GM21447 (cell line): ENCODE data around the gene ATP10A.
"Not testable (repeated sequence)": the region's sequence is repeated elsewhere in the genome, so short reads cannot be mapped to it uniquely, and the experiment has no call there.

Experiments used
- ATAC-seq: cut with Tn5 transposase; IDR thresholded peaks from one replicate; pipeline ENCODE4 v1.9.1; 2021; ENCODE audit not compliant: unreplicated experiment

Gene ATP10A

DNA sequence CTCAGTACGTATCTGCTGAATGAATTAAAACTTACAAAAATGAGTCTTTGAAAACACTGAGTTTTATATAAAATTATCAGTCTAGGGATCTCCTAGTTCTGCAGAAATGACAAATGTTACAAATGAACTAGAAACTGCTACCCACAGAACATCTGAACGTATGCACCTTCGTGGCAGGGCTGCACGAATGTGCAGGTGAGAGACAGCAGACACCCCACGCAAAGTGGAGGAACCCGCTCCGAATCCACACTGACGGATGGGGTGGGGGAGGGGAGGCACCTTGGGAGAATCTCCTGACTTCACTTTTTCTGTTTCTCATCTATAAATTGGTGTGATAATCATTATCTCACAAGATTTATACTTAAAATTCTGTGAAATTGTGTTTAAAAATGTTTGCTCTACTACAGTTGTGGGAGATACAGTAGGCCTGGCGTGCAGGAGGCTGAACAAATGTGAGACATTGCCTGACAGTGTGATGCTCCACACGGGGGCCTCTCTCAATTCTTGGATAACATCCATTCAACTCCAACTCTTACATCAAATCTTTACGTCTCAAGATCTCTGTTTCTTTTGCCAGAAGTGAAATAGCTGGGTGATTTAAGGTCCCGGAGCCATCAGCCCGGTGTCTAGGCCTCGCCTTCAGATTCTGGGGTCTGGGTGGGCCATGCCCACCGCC, 86.9 kb downstream of the ATP10A start:
- ATAC-seq: no peak

DNA sequence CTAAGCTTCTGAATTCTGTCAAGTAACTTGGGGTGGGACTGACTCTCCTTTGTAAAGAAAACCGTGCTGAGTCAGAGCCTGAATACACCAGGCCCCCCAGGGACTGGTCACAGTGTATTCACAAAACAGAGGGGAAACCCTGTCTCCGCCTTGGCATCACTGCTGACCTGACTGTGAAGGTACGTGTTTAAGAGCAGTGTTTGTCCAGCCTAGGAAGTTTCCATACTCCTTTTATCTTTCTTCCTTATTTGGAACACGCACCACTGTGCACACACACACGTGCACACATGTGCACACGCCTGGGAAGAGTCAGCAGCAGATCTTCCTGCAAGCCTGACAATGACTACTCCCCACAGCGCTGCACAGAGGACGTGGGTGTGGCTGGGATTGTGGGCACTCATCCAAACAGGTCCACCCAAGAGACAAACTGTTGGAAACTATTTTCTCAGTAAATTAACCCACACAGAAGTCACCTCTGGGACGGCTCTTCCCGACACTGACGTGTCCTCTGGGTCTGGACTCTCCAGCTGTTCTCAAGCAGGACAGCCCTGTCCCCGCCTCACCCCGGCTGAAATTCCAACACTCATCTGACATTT, 87.7 kb downstream of the ATP10A start:
- ATAC-seq: peak; percentile 88

DNA sequence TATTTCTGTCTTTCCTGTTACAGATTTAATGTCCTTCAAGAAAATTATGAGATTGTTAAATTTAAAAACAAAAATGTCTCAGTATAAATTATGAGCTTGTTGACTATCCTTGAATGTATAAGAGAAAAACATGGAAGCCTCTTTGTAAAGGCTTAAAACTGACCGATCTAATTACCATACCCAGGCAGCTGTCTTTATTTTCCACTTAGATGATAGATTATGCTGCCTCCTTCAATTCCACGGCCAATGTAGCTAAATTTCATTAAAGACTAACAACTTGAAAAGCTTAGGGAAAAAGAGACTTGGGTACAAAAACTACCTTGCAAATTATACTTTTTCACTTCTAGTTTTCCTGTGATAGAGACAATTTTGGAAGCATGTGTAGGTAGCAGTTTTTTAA, 88.3 kb downstream of the ATP10A start:
- no peak for ATAC-seq

DNA sequence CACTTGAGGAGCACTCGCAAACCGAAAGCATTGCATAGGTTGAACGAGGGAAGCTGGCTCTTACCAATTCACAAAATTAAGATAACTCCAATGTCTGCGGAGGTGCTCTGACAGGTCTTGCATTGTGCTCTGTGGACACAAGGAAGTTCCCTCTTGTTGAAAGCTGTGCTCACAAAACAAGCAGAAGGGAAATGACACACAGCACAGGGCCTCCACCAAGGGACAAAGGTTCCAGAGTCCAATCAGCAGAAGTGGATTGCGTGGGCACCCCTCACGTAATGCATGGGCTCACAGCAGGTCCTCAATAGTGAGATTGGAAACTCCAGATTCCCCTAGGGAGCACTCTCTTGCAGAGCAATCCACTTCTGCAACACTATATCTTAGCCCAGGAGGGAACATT, 89.9 kb downstream of the ATP10A start:
- ATAC-seq: no peak

DNA sequence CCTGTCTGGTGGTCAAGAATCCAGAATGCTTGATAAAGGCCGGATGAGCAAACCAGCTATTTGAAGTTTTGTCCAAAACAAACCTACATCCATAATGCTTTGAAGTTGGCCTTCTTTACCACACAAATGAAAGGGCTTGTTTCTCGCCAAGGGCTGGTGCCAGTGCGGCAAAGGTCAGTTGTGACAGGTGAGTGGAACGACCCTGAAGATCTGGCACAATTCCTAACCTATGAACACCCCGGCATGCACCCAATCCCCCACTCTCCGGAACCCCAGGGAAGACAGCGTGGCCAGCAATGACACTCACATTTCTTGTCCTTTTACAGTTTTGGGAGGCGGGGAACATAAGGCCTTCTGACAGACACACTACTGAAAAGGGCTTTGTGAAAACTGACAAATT, 90.6 kb downstream of the ATP10A start:
- no peak for ATAC-seq

DNA sequence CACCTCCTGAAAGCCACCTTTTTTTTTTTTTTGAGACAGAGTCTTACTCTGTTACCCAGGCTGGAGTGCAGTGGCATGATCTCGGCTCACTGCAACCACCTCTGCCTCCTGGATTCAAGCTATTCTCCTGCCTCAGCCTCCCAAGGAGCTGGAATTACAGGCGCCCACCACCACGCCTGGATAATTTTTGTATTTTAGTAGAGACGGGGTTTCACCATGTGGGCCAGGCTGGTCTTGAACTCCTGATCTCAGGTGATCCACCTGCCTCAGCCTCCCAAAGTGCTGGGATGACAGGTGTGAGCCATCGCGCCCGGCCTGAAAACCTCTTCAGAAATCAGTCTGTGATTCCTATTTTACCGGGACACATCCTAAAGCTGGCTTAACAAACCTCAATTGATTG, 91.4 kb downstream of the ATP10A start:
- not testable (repeated sequence) for ATAC-seq

DNA sequence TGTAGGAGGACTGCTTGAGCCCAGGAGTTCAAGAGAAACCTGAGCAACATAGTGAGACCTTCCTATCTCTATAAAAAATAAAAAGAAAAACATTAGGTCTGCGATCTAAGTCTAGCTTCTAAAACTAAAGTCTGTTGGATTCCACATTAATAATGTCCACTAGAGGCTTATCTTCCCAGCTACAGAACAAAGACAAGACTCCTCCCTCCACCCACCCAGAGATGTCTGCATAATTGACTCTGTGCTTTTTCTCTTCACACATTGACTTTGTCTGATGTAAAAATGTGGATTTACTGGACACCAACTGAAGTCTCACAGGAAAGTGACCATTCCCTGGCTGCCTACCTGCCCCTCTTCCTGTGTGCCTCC, 91.8 kb downstream of the ATP10A start:
- no peak for ATAC-seq

DNA sequence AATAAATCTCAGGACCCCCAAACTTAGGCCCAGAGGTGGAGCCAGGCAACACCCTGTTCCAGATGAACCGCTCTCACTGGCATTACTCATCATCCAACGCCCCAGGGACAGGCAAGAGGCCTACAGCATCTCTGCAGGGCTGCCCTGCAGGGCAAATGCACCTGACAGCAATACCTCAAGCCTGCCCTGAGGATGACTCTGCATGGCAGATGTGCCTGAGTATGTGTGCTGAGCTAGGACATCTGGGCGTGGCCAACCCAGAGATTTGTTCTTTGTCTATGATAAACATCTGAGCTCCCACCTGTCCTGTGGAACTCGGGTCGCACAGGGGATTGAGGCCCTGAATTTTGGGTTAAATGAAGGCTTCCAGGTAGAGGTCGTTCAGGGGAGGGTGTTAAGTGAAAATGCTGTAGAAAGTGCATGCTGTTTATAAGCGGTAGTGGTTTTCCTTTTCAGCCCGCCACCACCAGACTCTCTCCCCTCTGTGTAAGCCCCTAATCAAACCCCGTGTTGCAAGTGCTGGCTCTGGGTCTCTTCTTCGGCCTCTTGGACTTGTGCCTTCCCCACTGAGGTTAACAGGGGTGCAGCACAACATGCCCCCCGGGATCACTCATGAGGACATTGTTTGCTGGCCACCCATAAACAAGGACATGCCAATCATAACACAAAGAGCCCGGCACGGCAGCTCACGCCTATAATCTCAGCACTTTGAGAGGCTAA, 92.3 kb downstream of the ATP10A start:
- no peak for ATAC-seq

DNA sequence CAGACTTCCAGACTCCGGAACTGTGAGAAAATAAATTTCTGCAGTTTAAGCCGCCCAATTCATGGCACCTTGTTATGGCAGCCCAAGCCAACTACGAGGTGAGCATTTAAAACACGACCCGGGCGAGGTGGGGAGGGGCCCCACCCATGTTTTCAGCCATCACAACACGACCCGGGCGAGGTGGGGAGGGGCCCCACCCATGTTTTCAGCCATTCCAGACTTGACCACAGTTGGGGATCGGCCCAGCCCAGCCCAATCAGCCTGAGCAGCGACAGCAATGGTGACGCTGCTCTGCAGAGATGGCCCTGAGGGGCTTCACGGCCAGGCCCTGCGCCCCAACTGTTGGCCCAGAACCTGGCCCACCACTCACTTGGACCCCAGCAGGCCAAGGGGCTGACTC, 93.1 kb downstream of the ATP10A start:
- no peak for ATAC-seq

DNA sequence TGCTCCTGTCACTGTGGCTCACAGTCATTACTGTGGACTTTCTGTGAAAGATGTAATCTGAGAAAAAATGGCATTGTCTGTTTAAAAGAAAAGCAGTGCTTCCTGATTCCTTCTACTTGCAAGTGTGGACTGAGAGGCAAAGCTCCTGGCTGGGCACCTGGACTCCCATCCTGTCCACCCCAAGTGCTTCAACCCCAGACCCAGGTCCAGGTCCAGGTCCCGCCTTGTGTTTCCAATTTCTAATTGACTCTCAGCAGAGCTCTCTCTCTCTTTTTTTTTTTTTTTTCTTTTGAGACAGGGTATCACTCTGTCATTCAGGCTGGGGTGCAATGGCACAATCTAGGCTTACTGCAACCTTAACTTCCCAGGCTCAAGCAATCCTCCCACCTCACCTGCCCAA, 94.9 kb downstream of the ATP10A start:
- ATAC-seq: no peak

DNA sequence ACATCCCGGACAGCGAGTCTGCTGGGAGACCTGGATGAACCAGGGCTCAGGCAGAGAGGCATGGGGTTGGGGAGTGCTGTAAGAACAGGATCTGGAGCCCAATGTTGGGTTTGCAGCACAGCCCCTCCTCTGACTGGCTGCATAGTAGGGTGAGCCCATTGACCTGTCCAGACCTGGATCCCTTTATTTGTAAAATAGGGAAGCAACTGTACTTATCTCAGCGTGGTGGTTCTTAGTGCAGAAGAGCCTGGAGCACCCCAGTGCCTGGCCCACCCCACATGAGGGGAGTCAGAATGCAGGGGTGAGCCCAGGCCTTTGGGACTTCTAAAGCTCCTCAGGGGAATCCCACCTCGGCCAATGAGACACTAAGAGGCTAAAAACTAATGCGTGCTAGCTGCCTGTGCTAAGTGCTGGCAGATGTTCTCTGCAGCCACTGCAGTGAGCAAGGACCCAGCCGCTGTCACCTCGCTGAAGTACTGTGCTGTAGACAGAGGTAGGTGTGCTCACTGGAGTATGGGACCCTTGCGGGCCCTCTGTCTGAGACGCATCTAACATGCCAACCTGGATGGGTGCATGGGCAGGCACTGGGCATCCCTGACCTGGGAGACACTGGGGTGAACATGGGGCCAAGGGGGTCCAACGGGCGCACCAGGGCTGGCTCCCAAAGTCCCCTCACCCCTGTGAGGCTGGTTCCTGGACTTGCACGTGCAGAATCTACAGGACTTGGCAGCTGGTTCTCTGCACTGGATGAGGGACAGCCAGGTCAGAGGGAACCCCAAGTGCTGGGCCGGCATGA, 95.6 kb downstream of the ATP10A start:
- no peak for ATAC-seq

DNA sequence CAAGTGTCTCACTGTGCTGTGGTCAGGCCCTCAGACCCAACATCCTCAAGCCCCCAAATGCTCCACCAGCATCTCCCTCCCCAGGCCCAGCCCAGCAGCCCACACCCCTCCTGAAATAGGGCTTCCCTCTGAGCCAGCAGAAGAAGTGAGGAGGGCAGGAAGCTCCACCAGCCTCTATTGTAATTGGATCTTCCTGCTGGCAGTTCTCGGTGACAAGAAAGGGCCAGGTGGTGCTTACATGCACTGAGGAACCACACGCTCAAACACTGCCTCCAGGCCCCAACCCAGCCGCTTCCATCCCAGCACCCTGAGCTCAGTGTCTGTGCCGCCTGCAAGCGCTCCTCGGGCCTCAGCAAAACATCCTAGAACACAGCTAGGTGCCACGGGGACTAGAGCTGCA, 96.7 kb downstream of the ATP10A start:
- no peak for ATAC-seq

DNA sequence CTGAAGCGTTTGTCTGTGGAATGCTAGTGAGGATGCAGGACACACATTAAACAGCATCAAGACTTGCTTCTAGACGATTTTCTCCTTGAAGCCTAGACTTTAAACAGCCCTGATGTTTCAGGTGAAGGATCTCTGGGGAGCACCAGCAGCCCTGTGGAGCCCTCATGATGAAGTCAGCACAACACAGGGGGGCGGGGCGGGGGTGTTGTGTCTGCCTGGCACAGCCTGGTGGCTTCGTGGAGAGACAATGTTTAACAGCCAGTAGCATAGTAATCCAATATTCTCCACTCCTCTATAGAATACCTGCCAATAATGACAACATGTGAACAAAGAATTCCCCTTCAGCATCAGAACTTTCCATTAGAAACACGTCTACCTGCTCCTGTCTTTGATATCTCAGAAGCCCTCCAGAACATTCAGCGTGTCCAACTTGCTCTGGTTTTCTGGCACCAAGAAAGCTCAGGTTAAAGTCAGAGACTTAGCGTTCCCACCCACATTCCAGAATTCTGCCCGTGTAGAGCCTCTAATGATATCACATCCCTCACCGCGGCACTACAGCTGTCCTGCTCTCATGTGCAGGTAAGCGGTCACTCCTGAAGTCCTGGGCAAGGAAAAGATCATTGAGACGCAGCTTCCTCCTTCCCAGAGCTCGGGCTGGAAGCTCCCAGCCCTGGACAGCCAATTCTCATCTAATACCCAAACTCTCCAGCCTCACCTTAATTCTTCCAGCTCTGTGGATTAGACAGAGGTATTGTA, 98.0 kb downstream of the ATP10A start:
- no peak for ATAC-seq

DNA sequence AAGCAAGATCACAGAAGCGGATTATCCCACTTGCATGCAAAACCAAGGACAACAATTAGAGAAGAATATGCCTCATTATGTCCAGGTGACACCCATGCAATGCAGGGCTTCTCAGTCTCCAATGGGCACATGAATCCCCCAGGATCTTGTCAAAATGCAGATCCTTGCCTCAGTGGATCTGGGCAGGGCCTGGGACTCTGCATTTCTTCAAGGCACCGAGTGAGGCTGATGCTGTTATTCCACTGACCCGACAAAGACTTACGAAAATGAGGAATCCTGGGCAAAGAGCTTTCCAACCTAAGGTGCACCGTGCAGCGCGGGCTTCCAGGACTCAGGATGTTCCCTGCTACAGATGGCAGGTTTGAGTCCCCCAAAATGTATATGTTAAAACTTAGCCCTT, 99.2 kb downstream of the ATP10A start:
- ATAC-seq: no peak

DNA sequence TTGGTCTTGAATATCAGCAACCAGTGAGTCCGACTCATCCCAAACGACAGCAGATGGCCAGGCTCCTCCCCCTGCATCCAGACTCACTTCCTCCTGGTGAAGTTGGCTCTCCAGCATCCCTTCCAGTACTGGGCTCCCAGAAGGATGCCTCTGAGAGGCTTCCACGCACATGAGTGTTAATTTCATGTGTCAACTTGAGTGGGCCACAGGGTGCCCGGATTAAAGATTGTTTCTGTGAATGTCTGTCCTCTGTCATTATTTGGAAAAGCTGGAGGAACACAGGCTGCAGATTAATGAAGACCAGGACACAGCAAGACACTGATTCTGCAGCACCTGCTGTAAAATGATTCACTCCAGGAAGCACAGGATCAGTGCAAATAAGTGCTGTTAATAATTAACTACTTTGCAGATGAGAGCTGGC, 99.8 kb downstream of the ATP10A start:
- no peak for ATAC-seq

DNA sequence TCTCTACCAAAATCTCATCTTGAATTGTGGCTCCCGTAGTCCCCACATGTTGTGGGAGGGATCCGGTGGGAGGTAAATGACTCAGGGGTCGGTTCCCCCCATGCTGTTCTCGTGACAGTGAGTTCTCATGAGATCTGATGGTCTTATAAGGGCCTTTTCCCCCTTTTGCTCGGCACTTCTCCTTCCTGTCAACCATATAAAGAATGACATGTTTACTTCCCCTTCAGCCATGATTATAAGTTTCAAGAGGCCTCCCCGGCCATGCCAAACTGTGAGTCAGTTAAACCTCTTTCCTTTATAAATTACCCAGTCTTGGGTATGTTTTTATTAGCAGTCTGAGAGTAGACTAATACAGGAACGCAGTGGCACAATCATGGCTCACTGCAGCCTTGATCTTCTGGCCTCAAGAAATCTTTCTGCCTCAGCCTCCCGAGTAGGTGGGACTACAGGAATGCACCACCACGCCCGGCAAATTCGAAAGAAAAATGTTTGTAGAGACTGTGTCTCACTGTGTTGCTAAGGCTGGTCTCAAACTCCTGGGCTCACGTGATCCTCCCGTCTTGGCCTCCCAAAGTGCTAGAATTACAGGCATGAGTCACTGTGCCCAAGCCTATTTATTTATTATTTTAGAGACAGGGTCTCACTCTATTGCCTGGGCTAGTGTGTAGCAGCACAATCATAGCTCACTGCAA, 101.0 kb downstream of the ATP10A start:
- no peak for ATAC-seq

DNA sequence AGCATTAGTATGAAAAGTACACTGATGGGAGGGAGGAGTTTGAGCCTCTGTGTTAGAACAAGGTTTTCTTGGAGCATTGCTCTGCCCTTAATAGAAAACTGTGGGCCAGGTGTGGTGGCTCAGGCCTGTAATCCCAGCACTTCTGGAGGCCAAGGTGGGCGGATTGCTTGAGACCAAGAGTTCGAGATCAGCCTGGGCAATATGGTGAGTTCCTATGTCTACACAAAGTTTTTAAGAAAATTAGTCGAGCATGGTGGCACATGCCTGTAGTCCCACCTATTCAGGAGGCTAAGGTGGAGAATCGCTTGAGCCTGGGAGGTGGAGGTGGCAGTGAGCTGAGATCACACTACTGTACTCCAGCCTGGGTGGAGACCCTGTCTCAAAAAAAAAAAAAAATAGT, 103.7 kb downstream of the ATP10A start:
- ATAC-seq: no peak

DNA sequence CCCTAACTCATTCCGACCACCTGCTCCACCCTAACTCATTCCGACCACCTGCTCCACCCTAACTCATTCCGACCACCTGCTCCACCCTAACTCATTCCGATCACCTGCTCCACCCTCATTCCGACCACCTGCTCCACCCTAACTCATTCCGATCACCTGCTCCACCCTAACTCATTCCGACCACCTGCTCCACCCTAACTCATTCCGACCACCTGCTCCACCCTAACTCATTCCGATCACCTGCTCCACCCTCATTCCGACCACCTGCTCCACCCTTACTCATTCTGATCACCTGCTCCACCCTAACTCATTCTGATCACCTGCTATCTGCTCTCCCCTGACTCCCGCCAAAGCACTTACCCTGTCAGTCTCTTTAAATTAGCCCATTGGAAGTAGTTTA, 104.5 kb downstream of the ATP10A start:
- ATAC-seq: not testable (repeated sequence)

DNA sequence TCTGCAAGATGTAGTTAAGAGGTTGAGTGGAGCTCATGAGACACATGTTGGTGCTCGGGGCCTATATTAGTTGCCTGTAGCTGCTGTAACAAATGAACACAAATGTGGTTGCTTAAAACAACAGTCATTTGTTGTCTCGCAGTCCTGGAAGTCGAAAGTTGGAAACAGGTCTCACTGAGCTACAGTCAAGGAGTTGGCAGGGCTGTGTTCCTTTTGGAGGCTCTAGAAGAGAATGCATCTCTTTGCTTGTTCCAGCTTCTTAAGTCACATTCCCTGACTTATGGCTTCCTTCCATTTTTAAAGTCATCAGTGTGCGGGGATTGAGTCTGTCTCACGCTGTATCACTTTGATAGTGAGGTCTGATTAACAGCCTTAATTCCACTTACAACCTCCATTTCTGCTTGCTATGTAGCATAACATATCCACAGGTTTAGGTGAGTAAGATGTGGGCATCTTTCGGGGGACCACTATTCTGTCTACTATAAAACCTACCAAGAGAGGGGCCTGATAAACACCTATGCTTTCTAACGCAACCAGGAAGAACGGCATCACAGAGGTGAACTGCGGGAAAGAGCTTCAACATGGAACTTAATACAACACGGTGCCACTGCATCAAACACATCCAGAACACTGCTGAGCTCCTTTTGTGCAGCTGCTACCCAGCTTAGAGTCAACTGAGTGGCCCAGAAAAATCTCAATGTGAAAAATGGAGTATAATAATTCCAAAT, 119.4 kb downstream of the ATP10A start:
- ATAC-seq: no peak
